ENCODE data around the gene LDAH.

- TF ChIP-seq CTCF (IDR thresholded peaks at IDR 0.05) (no peak), EZH2 (IDR thresholded peaks at IDR 0.05; ENCODE audit: borderline replicate concordance, insufficient read depth, low read depth, low read length, poor library complexity, severe bottlenecking) (no peak)
These were observed 184.1 kb downstream of the LDAH start for GRCh38 chr2:20638646-20639430.
